HT-29 (cell line): ENCODE results near the gene SNF8. TPM values are rescaled to one million over a fixed set of nuclear protein-coding genes. Genes with fewer than 3 reads are reported as not detected.
"Not testable (repeated sequence)": the region's sequence is repeated elsewhere in the genome, so short reads cannot be mapped to it uniquely, and the experiment has no call there.

Experiments used
- DNase-seq: peaks from one replicate; pipeline ENCODE4 v3.0.0-alpha.2; 2015; ENCODE audit warnings: low spot score
- total RNA-seq: library from RNA; depleted of rRNA; stranded (reverse); fragments of >200 nt; shearing (Covaris generic); gene quantifications from 2 replicates; pipeline ENCODE4 v1.2.3, GENCODE V29; 2014; rRNA removed

The SNF8 gene
- 93.9 and 141 TPM in 2 replicates for total RNA-seq

GRCh38 chr17:48944515-48945260 lies at the start of gene SNF8:
SNF8 (minus strand) TSS chr17:48944842; CDS start chr17:48944734, 108 bp downstream.
- DNase-seq, result peak; percentile 92

GRCh38 chr17:48993951-48994350 lies 49.3 kb upstream of the SNF8 start:
- DNase-seq, result no peak

- DNase-seq, result no peak
Measured at GRCh38 chr17:48993305-48993704, 48.7 kb upstream of the SNF8 start.

GRCh38 chr17:48992444-48992843 lies 47.8 kb upstream of the SNF8 start:
- DNase-seq, result no peak

- no peak for DNase-seq
Measured at GRCh38 chr17:48990882-48991357, 46.3 kb upstream of the SNF8 start.

GRCh38 chr17:48989100-48989499 lies 44.5 kb upstream of the SNF8 start:
- DNase-seq, result no peak

- DNase-seq, result no peak
Measured at GRCh38 chr17:48985436-48986245, 41.0 kb upstream of the SNF8 start.

GRCh38 chr17:48981927-48982539 lies 37.4 kb upstream of the SNF8 start:
- DNase-seq, result no peak

- no peak for DNase-seq
Measured at GRCh38 chr17:48973806-48974205, 29.2 kb upstream of the SNF8 start.

GRCh38 chr17:48972749-48973097 lies 28.1 kb upstream of the SNF8 start:
- DNase-seq, result no peak

GRCh38 chr17:48970865-48971687 lies 26.4 kb upstream of the SNF8 start:
- DNase-seq, result no peak

GRCh38 chr17:48970224-48970623 lies 25.6 kb upstream of the SNF8 start:
- peak; percentile 36 for DNase-seq

- no peak for DNase-seq
Measured at GRCh38 chr17:48961516-48962233, 17.0 kb upstream of the SNF8 start.

GRCh38 chr17:48960834-48961515 lies 16.3 kb upstream of the SNF8 start:
- DNase-seq, result no peak

GRCh38 chr17:48954300-48954755 lies 9.7 kb upstream of the SNF8 start:
- peak; percentile 56 for DNase-seq

GRCh38 chr17:48952904-48953303 lies 8.3 kb upstream of the SNF8 start:
- DNase-seq, result no peak

- DNase-seq, result no peak
Measured at GRCh38 chr17:48951572-48951971, 6.9 kb upstream of the SNF8 start.

- not testable (repeated sequence) for DNase-seq
Measured at GRCh38 chr17:48945261-48945651, 614 bp upstream of the SNF8 start.

GRCh38 chr17:48933035-48933434 lies 11.6 kb downstream of the SNF8 start:
- DNase-seq, result no peak

GRCh38 chr17:48930435-48930873 lies 14.2 kb downstream of the SNF8 start:
- no peak for DNase-seq
